Astrocyte (in vitro differentiated cells and primary cell): ENCODE data around the gene FANCE.

ENCODE experiments used
- EZH2 ChIP-seq: IDR thresholded peaks from 2 replicates; pipeline ENCODE4 v1.6.1; 2012; ENCODE audit warnings: mild to moderate bottlenecking, low read length, inconsistent platforms; ENCODE audit not compliant: insufficient read depth
- TF ChIP-seq, protein P1 (sequence below): IDR thresholded peaks from 2 replicates; pipeline ENCODE4 v1.5.1; 2011; ENCODE audit warnings: low read depth, mild to moderate bottlenecking, inconsistent platforms, low read length, moderate library complexity; ENCODE audit not compliant: insufficient read depth

DNA sequence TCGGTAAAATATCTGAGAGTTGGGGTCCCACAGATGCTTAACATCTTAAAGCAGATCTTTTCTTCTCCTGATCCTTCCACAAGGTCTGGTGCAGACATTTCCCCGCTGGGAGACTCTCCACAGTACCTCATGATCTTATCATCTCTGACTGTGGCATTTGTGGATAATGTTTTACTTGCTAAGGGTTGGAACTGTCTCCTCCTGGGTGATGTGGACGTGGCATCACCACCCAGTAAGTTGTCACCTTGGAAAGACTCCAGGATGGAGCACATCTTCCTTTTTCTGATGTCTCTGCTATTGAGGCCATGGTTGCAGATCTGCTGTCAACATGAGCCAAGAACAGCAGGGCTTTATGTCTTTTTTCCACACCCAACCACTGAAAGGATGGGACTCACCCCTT, 42.0 kb upstream of the FANCE start:
- TF ChIP-seq, protein P1, sequence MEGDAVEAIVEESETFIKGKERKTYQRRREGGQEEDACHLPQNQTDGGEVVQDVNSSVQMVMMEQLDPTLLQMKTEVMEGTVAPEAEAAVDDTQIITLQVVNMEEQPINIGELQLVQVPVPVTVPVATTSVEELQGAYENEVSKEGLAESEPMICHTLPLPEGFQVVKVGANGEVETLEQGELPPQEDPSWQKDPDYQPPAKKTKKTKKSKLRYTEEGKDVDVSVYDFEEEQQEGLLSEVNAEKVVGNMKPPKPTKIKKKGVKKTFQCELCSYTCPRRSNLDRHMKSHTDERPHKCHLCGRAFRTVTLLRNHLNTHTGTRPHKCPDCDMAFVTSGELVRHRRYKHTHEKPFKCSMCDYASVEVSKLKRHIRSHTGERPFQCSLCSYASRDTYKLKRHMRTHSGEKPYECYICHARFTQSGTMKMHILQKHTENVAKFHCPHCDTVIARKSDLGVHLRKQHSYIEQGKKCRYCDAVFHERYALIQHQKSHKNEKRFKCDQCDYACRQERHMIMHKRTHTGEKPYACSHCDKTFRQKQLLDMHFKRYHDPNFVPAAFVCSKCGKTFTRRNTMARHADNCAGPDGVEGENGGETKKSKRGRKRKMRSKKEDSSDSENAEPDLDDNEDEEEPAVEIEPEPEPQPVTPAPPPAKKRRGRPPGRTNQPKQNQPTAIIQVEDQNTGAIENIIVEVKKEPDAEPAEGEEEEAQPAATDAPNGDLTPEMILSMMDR, result no peak
- TF ChIP-seq EZH2, result no peak
